ENCODE results near the gene CDH23. TPM values are rescaled to one million over a fixed set of nuclear protein-coding genes. Genes with fewer than 3 reads are reported as not detected.

Gene CDH23
- total RNA-seq, 2 experiments from 2014 or later: 4.6 to 5.2 TPM

- peaks cover 10% of the 10 kb centered on the region for H3K27me3 Mint-ChIP-seq
- POLR2A ChIA-PET: no interaction called here
- no peak overlapping the region for H3K4me3 ChIP-seq (ENCODE audit: low read length)
- CTCF ChIA-PET: no interaction called here
- ATAC-seq (ENCODE audit: poor library complexity) (no peak), DNase-seq (peak in 1 of 14 experiments; percentile 2)
- H3K4me3 Mint-ChIP-seq: no peak overlapping the region
- no peaks in the 10 kb centered on the region for H3K4me1 ChIP-seq (ENCODE audit: insufficient read depth, low read length)
- no peaks in the 10 kb centered on the region for H3K36me3 Mint-ChIP-seq (ENCODE audit: low read depth)
- peaks cover 5 to 8% of the 10 kb centered on the region in 2 experiments for H3K27me3 ChIP-seq (ENCODE audit: control insufficient read depth in 1 of 2, insufficient read depth in 2 of 2, low read length in 2 of 2)
- no peaks in the 10 kb centered on the region for H3K36me3 ChIP-seq (ENCODE audit: insufficient read depth, low read length)
- H3K27ac ChIP-seq (ENCODE audit: low read depth in 1 of 2, low read length in 2 of 2): no peak overlapping the region
- no peaks in the 10 kb centered on the region for H3K9me3 Mint-ChIP-seq
- intact Hi-C loops (cut with DNase I, micrococcal nuclease): no loop called here
- no peaks in the 10 kb centered on the region for H3K4me1 Mint-ChIP-seq (ENCODE audit: low read depth)
- H3K9me3 ChIP-seq (ENCODE audit: control insufficient read depth in 1 of 2, insufficient read depth in 1 of 2, low read length in 2 of 2): peaks cover 6 to 7% of the 10 kb centered on the region in 2 experiments
- TF ChIP-seq CTCF (IDR thresholded peaks at IDR 0.05): no peak
- no peak overlapping the region for H3K27ac Mint-ChIP-seq
These were observed 22.4 kb downstream of the CDH23 start for GRCh38 chr10:71419002-71419540.

- peak in 1 of 14 experiments; percentile 2 for DNase-seq
- Histone ChIP-seq H3K27me3 (ENCODE audit: control insufficient read depth in 1 of 2, insufficient read depth in 2 of 2, low read length in 2 of 2) (peaks cover 5 to 8% of the 10 kb centered on the region in 2 experiments), H3K4me3 (ENCODE audit: low read length) (no peak overlapping the region), H3K4me1 (ENCODE audit: insufficient read depth, low read length) (no peaks in the 10 kb centered on the region), H3K36me3 (ENCODE audit: insufficient read depth, low read length) (no peaks in the 10 kb centered on the region), H3K9me3 (ENCODE audit: control insufficient read depth in 1 of 2, insufficient read depth in 1 of 2, low read length in 2 of 2) (peaks cover 6 to 7% of the 10 kb centered on the region in 2 experiments), H3K27ac (ENCODE audit: low read depth in 1 of 2, low read length in 2 of 2) (no peak overlapping the region)
- Mint-ChIP-seq H3K4me3 (no peak overlapping the region), H3K4me1 (ENCODE audit: low read depth) (no peaks in the 10 kb centered on the region), H3K27ac (no peak overlapping the region), H3K27me3 (peaks cover 16% of the 10 kb centered on the region), H3K36me3 (ENCODE audit: low read depth) (no peaks in the 10 kb centered on the region), H3K9me3 (no peaks in the 10 kb centered on the region)
- no peak for ATAC-seq (ENCODE audit: poor library complexity)
- intact Hi-C loops (cut with DNase I, micrococcal nuclease): no loop called here
- ChIA-PET CTCF (no interaction called here), POLR2A (no interaction called here)
- no peak for TF ChIP-seq CTCF (IDR thresholded peaks at IDR 0.05)
These were observed 23.0 kb downstream of the CDH23 start for GRCh38 chr10:71419750-71420149.

- intact Hi-C loops (cut with DNase I, micrococcal nuclease): no loop called here
- H3K9me3 Mint-ChIP-seq: no peaks in the 10 kb centered on the region
- ATAC-seq (ENCODE audit: poor library complexity) (no peak), DNase-seq (peak in 1 of 14 experiments; percentile 15)
- POLR2A ChIA-PET: no interaction called here
- Histone ChIP-seq H3K4me1 (ENCODE audit: insufficient read depth, low read length) (no peaks in the 10 kb centered on the region), H3K9me3 (ENCODE audit: control insufficient read depth in 1 of 2, insufficient read depth in 1 of 2, low read length in 2 of 2) (peaks cover 6 to 7% of the 10 kb centered on the region in 2 experiments), H3K27ac (ENCODE audit: low read depth in 1 of 2, low read length in 2 of 2) (no peak overlapping the region), H3K27me3 (ENCODE audit: control insufficient read depth in 1 of 2, insufficient read depth in 2 of 2, low read length in 2 of 2) (peaks cover 5 to 8% of the 10 kb centered on the region in 2 experiments), H3K36me3 (ENCODE audit: insufficient read depth, low read length) (no peaks in the 10 kb centered on the region), H3K4me3 (ENCODE audit: low read length) (no peak overlapping the region)
- peaks cover 19% of the 10 kb centered on the region for H3K27me3 Mint-ChIP-seq
- H3K4me1 Mint-ChIP-seq (ENCODE audit: low read depth): no peaks in the 10 kb centered on the region
- TF ChIP-seq CTCF (IDR thresholded peaks at IDR 0.05): no peak
- H3K27ac Mint-ChIP-seq: no peak overlapping the region
- no peak overlapping the region for H3K4me3 Mint-ChIP-seq
- H3K36me3 Mint-ChIP-seq (ENCODE audit: low read depth): no peaks in the 10 kb centered on the region
- CTCF ChIA-PET: no interaction called here
These were observed 24.3 kb downstream of the CDH23 start for GRCh38 chr10:71421075-71421434.
